HG02759 (cell line): ENCODE measurements around the gene ARNT2.

Source experiments
- ATAC-seq: cut with Tn5 transposase; IDR thresholded peaks from one replicate; pipeline ENCODE4 v1.9.1; 2021; ENCODE audit warnings: mild to moderate bottlenecking, moderate library complexity; ENCODE audit not compliant: unreplicated experiment

Gene ARNT2

GRCh38 chr15:80612118-80612823, 208.1 kb downstream of the ARNT2 start:
- ATAC-seq = no peak

- no peak for ATAC-seq
These were observed 209.7 kb downstream of the ARNT2 start for GRCh38 chr15:80613762-80614365.

GRCh38 chr15:80614711-80615360, 210.7 kb downstream of the ARNT2 start:
- no peak for ATAC-seq

- ATAC-seq = no peak
These were observed 211.2 kb downstream of the ARNT2 start for GRCh38 chr15:80615361-80615736.

GRCh38 chr15:80615783-80616391, 211.7 kb downstream of the ARNT2 start:
- no peak for ATAC-seq

GRCh38 chr15:80618685-80619400, 214.7 kb downstream of the ARNT2 start:
- ATAC-seq = no peak

- no peak for ATAC-seq
These were observed 215.5 kb downstream of the ARNT2 start for GRCh38 chr15:80619680-80620079.

GRCh38 chr15:80620141-80620540, 216.0 kb downstream of the ARNT2 start:
- ATAC-seq = no peak

- no peak for ATAC-seq
These were observed 216.7 kb downstream of the ARNT2 start for GRCh38 chr15:80620931-80621330.

- ATAC-seq = no peak
These were observed 222.5 kb downstream of the ARNT2 start for GRCh38 chr15:80626643-80627120.

GRCh38 chr15:80629355-80629754, 225.2 kb downstream of the ARNT2 start:
- ATAC-seq = no peak

- no peak for ATAC-seq
These were observed 226.8 kb downstream of the ARNT2 start for GRCh38 chr15:80630981-80631380.

- no peak for ATAC-seq
These were observed 229.0 kb downstream of the ARNT2 start for GRCh38 chr15:80633221-80633620.

- ATAC-seq = no peak
These were observed 231.8 kb downstream of the ARNT2 start for GRCh38 chr15:80635953-80636352.

GRCh38 chr15:80636675-80637074, 232.5 kb downstream of the ARNT2 start:
- ATAC-seq = no peak

GRCh38 chr15:80637747-80638146, 233.6 kb downstream of the ARNT2 start:
- no peak for ATAC-seq

GRCh38 chr15:80638553-80639167, 234.5 kb downstream of the ARNT2 start:
- ATAC-seq = no peak

GRCh38 chr15:80639168-80639555, 235.0 kb downstream of the ARNT2 start:
- ATAC-seq = no peak

GRCh38 chr15:80640531-80641121, 236.4 kb downstream of the ARNT2 start:
- ATAC-seq = no peak

GRCh38 chr15:80641384-80641783, 237.2 kb downstream of the ARNT2 start:
- ATAC-seq = no peak
